HL-60/S4 treated with retinoic acid at 250 ng/mL for 4 days and 3 days (cell line): ENCODE results near the gene TMEM132D.
"Not testable (repeated sequence)": the region's sequence is repeated elsewhere in the genome, so short reads cannot be mapped to it uniquely, and the experiment has no call there.

Experiments used
- in situ Hi-C: fragments of 300-500 bp; cut with MboI; formaldehyde crosslinking; loops from 2 replicates; pipeline ENCODE4 v1.7.0; 2022; ENCODE audit warnings: low sequenced_read_pairs

The TMEM132D gene

DNA sequence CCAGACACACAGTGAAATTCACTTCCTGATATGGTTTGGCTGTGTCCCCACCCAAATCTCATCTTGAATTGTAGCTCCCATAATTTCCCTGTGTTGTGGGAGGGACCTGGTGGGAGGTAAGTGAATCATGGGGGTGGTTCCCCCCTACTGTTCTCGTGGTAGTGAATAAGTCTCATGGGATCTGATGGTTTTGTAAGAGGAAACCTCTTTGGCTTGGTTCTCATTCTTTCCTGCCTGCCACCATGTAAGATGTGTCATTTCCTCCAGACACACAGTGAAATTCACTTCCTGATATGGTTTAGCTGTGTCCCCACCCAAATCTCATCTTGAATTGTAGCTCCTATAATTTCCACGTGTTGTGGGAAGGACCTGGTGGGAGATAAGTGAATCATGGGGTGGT lies 354.8 kb downstream of the TMEM132D start:
- in situ Hi-C loops, result not testable (repeated sequence)

DNA sequence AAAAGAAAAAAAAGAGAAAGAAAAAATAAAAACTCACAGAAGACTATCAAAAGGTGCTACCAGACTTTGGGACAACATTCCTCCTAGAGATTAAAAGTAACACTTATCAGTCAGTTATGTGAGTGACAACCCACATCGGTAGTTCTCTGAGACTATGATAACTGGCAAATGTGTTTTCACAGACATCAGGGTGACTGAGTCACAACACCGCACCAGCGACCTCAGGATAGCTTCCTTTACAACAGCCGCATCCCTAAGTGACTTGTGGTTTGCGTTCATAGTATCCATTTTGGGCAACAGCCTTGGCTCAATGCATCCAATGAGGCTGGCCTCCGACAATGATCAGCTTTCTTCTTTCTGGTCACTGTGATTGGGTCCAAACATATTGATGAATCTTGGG lies 359.1 kb downstream of the TMEM132D start:
- in situ Hi-C loops, result no loop called here

DNA sequence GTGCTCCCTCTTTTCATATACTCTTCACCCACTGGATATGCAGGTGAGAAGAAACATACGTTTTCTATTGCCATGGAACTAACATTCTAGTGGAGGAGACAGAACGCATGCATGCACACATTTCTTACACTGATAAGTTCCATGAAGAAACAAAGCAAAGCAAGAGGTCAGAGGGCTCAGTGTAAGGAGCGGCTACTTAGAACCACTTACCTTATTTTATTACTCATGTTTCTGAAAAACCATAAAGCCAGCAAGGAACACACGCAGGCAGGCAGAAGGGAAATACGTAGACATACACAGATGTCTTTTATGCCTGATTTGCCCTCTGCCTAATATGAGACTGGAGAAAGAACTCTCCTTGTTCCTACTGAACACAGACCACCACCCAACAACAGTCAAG lies 362.9 kb downstream of the TMEM132D start:
- in situ Hi-C loops, result no loop called here

DNA sequence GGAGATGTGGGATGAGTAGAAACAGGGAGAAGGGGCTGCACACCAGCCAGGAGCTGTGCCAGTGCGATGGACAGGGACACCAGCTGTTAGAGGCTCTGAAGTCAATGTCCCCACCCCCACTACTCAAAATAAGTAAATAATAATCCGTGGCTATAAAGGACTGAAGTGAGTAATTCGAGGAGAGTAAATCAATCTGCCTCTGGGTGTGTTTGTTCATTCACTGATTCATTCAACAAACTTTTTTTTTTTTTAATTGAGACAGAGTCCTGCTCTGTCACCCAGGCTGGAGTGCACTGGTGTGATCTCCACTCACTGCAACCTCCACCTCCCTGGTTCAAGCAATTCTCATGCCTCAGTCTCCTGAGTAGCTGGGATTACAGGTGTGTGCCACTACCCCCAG lies 363.6 kb downstream of the TMEM132D start:
- in situ Hi-C loops, result no loop called here

DNA sequence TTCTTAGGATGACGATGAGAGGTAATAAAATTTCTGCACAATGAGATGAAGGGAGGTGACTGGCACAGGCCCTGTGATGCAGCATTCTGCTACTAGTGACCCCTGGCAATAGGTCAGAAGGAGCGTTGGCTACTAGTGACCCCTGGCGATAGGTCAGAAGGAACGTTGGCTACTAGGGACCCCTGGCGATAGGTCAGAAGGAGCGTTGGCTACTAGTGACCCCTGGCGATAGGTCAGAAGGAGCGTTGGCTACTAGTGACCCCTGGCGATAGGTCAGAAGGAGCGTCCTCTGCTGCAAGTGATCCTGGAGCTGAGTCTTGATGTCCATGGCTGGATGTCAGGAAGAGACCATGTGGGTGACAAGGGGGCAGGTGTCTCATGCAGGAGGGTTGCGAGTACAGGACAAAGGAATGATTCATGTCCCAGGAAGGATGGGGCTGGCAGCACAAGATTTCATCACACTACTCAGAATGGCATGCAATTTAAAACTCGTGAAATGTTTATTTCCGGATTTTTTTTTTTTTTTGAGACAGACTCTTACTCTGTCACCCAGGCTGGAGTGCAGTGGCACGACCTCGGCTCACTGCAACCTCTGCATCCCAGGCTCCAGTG lies 365.0 kb downstream of the TMEM132D start:
- in situ Hi-C loops, result not testable (repeated sequence)

DNA sequence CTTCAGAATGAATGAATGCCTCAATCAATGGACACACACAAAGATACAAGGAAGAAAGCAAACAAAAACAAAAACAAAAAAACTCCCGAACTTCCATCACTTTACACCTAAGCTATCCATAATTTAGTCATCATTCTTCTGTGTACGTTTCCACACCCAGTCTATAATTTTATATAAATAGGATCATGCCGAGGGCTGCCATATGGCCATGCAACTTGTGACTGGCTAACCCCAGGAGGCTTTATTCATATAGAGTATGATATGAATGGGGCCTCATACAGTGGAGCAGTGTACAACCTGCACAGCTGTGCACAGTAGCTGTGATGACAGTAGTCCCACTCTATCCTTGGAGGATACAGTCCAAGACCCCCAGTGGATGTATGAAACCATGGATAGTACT lies 365.7 kb downstream of the TMEM132D start:
- in situ Hi-C loops, result no loop called here

DNA sequence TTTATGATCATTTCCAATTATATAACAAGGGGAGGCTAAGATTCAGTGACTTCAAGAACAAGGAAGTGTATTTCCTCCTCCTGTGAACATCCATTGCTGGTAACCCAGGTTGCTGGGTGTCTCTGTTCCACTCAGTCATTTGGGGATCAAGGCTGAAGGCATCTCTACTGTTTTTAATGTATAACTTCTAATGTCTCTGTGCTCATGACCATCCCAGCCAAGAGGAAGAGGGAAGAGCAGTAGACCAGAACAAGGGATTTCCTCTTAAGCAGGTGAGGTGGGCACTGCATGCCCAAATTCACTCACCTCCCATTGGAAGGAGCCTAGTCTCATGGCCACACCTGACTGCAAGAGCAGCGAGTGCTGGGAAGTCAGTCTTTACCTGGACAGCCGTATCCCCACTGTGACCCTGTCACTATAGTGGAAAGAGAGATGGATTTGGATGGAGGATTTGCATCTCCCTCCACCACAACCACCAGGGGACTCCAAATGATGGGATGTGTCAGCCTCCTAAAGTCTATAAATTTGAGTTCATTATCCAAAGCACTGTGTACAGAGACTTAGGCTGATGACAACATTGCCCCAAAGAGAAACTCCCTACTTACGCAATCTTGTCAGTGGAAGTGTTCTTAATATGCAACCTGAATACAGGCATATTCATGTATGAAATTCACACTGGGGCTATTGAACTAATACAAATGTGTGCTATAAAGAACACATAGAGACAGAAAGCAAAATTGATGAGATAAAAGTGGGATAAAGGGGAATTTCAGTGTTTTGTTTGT lies 368.7 kb downstream of the TMEM132D start:
- in situ Hi-C loops, result no loop called here

DNA sequence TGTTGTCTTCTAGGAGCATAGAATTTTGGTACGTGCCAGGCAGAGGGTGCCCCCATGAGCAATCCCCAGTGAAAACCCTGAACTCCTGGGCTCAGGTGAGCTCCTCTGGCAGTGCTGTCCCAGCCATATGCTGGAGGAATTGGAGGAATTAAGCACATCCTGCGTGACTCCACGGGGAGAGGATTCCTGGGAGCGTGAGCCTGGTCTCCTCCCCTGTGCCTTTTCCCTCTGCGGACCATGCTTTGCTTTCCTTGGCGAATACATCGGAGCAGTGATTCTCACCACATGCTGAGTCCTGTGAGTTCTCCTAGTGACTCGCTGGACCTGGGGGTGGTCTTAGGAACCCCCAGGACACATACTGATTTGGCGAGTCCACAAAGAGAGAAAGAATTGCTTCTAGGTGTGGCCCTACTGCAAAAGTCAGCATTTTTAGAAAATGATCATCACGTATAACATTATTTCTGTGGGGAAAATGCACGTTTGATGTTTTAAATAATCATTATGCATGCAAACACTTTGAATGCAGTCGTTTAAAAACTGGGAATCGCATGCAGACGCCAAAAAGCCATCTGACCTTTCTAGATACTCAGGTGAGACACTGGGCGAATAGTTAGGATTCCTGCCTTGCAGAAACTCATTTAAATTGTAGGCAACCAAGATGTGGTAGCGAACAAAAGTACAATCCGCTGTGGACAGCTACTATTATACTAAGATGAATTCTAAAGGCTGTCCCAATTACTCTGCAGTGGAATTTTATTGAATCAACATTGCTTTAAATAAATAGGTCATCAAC lies 370.9 kb downstream of the TMEM132D start:
- in situ Hi-C loops, result no loop called here

DNA sequence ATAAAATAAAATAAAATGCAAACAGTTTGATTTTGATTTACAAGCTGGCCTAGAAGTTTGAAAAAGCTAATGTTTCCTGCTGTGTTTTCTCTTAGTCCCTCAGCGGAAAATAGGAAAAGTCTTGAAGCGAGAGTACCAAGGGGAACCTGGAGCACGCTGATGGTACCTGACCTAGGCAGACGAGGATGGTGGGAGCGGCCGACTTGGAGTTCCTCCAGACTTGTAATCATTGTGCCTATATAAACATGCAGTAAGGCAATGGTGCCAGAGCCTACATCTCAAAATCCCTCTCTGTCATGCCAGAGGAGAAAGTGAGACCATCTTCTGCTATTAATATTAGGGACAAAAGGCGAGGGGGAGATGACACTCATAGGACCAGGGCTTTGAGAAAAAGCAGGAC lies 371.7 kb downstream of the TMEM132D start:
- in situ Hi-C loops, result no loop called here

DNA sequence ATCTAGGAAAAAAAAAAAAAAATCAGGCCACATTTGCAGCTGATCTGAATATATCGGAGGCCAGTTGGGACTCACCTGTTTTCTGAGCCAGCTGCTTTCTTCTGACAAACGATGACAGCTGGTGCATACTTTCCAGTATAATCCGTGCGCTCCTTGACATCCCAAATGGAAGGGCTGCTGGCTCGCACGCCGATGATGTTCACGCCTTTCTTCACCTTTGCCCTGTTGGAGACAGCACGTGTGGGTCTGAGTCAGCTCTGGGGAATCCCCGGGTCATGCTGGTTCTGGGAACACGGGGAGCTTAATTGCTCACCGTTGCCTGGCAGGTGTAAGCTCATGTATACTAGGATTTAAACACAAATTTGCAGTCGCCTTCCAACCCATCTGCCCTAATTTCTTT lies 372.8 kb downstream of the TMEM132D start:
- in situ Hi-C loops, result no loop called here

DNA sequence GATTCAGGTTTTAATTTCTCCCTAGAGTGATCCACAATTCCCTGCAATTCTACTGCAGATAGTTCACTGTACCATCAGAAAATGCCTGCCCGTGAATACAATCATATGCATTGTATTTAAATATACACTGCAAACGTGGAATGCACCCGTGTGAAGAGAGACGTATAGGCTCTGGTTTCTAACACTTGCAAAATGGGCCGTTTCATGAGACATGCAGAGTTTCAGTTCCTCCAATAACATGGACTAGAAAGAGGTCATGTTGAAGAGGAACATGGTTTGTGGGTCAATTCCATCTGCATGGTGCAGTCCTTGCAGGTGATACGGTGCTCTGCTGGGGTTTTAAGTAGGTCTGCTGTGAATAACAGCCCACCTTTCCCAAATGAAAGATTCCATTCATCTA lies 373.3 kb downstream of the TMEM132D start:
- in situ Hi-C loops, result no loop called here

DNA sequence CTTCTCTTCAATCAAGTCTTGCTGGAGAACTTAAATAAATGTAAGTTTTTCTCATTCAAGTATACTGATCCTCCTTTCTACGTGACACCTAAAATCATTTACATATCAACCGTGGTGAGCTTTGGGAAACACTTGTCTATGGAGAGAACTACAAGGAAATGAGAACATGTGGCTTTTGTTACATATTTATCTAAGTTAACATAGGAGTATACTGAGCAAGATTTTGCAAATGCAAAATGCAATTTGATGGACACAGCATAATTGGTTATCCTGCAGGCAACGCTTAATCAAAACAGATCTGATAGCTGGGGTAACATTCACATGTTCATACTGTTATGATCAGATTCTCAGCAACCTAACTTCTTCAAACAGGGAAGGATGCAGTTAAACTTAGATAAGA lies 376.3 kb downstream of the TMEM132D start:
- in situ Hi-C loops, result no loop called here

DNA sequence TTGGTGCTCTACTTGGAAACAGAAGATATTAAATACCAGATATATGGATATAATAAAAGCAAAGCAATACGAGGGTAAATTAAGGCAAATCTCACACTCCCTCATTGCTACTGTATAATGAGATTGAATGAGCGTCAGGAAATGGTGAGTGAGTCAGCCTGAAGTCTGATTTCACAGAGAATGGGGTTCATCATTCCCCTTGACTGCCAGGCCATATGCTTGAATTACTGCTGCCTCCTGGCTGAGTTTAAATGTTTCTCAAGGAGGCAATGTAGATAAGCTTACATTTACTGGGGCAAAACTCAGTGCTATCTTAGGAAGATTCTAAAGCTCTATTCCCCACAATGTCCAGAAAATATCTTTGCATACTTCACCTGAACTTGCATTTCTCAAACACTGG lies 380.2 kb downstream of the TMEM132D start:
- in situ Hi-C loops, result no loop called here

DNA sequence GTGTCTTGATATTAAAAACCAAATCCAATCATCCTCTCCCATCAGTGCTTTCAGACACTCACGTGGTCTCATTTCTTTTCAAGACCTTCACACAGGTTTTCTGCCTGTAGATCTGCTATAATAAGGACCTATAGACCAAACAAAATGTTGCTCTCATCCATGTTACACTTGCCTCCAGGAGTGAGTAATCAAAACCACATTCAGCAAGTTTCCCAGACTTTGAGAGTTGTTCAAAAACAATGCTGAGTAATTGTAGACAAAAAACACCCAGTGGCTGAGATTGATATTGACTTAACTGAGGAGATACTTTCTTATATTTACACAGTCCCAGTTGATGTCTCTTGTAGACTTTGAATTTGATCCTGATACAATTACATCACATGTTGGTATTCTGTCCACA lies 383.1 kb downstream of the TMEM132D start:
- in situ Hi-C loops, result no loop called here

DNA sequence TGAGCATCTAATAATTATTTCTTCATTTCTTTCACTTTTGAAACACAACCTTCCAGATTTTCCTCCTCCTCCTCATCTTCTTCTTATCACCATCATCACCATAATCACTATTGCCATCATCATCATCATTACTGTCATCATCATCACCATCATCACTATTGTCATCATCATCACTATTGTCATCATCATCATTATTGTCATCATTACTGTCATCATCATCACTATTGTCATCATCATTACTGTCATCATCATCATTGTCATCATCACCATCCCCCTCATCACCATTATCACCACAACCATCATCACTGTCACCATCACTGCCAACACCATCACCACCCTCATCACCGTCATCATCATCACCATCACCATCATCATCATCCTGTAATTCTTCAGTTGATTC lies 400.0 kb downstream of the TMEM132D start:
- in situ Hi-C loops, result no loop called here

DNA sequence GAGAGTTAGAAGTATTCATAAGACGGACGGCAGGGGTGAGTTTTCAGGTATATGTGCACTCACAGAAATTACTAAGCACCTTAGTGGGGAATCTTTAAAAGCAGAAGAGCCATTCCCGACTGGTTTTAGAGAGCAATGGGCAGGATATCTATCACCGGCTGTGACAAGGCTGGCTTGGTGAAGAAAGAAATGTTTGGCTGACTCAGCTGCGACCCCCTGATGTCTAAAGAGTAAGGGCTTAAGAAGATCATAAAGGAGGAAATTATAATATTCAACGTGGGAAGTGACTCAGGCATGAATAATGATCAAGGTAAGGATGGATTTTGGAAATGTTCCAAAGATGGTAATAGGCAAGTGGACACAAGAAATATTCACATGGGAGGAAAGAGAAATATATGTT lies 407.6 kb downstream of the TMEM132D start:
- in situ Hi-C loops, result no loop called here

DNA sequence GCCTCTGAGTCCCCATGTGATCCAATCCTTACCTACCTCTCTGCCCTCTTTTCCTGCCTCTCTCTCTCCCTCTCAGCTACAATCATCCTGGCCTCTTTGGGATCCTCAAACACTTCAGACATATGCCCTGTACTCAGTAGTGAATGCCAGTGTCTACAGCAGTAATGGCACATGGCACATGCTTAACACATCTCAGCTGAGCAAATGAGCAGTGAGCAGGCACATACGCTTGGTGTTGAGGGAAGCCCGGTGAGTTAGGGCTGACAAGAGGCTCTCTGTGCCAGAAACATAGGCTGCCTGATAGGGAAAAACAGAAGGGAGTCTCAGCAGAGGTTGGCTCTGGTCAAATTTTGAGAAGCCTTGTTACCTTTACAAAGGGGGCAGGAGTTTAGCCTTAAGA lies 409.1 kb downstream of the TMEM132D start:
- in situ Hi-C loops, result no loop called here

DNA sequence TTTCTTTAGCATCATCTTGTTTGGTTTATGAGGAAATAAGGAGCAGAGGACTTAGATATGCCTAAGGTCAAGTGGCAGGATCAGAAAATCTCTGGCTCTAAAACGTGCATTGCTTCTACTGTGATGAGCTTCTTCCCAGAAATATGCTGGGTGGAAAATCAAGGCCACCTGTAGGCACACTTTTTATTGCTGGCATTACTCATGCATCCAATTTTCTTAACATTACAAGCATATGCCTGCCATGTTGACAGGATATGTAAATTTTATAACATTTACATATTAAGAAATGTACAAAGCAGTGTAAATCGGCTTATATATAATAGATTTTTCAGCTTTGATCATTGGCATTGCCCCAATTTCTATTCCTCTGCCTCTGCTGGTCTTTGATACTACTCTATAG lies 409.6 kb downstream of the TMEM132D start:
- in situ Hi-C loops, result no loop called here

DNA sequence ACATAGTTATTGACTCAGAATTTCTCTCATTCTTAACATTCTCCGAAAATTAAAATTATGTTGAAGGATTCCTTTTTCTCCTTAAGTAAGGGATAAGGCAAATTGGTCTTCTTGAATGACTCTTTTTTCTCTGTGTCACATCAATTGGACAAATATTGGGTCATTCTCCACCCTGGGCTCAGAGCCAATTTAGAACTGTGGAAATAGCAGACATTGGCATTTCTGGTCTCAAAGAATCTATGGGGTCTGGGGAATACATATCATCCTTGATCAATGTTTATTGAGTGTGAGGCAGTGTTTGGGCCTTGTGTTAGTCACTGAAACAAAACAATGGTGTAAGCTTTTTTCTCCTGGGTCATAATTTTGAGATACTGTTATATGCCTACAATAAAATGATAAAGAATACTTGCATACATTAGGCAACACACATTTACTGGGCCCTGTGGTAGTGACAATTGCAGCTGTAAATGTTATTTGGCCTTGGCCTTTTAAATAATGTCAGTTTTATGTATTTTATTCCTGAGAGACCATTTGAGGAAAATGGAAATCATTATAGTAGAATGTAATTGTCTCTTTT lies 414.6 kb downstream of the TMEM132D start:
- in situ Hi-C loops, result no loop called here

DNA sequence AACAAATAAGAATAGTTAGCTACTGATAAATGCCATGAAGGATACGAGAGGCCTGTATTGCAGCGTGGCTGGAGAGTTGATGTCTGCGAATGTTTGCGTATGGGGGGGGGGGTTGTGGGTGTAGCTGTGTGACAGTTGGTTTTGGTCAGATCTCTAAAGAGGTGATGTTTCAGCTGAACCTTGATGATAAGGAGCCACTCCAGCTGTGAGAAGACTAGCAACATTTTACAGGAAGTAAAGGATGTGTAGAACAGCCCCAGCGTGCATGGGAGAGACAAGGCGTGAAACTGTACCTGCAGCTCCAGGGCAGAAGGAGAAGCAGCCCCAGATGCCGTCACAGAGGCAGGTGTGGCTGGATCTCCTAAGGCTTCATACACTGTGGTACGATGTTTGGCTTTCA lies 416.9 kb downstream of the TMEM132D start:
- in situ Hi-C loops, result no loop called here

DNA sequence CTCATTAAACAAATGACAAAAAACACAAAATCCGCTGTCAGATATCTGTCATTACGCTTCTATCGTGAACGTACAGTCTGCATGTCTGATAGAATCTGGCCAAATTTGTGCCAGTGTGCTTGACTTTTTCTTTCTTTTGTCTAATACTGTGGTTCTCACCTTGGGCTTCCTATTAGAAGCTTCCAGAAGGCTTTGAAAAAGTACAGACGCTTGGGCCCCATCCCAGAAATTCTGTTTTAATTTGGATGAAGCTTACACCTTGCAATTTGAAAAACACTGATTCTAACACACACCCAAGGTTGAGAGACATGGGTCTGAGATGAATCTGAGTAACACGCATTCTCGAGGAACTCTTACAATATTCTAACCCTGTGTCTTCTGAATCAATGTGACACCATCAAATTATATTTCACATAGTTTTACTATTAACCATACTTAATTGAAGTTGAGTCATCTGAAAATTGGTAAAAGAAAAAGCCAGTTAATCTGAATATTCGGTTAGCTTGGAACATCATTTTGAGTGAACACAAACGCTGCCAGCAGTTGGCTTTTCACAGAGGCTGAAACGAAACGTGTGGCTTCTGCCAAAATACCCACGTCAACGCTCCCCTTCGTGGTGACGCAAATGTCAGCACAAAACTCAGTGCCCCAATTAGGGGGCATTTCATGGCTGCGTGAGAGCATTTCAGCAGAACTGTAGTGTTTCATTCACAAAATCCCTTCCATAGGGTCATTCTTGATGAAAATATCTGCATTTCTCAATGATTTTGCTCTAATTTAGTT lies 420.5 kb downstream of the TMEM132D start:
- in situ Hi-C loops, result no loop called here
